C1 segment of cervical spinal cord (tissue), 14 donors: Measurements from ENCODE around the gene TAOK3.
"Not testable (repeated sequence)": the region's sequence is repeated elsewhere in the genome, so short reads cannot be mapped to it uniquely, and the experiment has no call there.

Source experiments
- DNase-seq, 14 donors: peaks; one replicate each; lab custom pipeline; 2025; lab: John Stamatoyannopoulos, UW

Gene TAOK3

DNA sequence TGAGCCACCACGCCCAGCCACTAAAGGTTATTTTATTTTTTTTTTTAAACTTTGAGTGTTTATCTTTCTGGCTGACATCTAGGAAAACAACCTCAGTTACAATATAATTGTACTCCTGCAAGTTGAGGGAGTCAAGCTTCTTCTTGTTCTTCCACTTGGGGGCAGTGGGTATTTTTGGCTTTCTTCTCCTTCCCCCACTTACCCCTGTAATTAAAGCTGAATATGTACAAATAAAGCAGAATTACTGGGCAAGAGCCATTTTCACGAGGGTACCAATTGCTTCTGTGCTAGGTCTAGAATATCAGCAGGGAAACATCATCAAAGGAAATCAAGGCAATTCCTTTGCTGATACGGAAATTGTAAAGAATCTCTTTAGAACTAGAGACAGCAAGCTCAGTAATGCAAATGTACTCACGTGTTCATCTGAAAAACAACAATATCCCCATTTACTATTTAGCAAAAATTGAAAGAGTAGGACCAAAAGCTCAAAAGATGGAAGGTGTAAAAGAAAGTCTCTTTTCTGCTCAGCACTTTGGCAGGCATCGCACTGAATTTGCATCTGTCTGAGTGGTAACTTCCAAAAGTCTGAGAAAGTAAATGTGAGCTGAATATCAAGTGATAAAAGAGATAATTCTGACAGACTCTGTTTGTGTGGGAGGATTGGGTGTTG, 72.8 kb downstream of the TAOK3 start:
- DNase-seq: peak in 4 of 14 donors; percentile 11 to 49 (median 14)

DNA sequence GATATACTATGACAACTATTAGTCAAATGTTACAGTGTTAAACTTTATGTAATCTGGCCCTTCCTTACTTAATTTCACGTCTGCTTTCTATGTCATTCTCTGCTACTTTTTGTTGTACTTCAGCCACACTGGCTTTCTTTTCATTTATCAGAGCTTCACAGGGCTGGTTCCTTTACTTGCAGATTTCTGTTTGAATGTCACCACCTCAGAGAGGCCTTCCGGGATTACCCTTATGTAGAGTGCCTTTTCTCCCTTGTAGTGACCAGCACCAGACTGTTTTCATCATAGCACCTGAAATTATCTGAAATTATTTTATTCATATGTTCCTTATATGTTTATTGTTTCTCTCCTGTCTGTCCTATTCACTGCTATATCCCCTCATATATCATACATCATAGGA, 75.4 kb downstream of the TAOK3 start:
- DNase-seq: no peak

DNA sequence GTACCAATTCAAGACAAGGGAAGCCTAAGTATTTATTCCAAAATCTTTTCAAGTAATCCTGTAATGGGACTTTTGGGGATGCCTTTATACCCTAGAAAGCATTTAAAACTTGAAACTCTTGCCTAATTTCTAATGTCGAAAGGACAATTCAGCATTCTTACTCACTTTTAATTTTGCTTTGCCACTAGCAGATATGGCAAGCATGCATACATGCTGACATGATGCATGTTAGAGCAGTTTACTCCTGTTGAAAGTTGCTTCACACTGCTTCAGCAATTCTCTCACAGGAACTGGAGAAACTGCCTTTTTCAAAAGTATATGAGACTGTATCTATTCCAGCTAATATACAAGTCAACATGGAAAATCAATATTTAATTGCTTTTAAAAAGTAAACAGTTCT, 79.9 kb downstream of the TAOK3 start:
- DNase-seq: no peak

DNA sequence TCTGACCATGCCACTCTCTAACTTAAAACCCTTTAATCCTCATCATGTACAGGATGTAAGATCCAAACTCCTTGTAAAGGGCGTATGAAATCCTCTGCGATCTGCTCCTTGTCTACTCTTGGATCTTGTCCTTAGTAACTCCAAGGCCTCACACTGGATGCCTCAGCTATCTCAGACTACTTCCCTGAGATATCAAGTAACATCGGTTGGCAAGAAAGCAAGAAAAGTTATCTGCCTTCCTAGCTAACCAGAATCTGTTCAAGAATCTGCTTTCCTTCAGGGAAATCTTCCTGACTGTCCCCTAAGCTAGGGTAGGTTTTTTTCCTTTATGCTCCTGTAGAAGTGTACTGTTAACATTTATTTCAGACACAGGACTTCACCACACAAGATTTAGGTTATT, 82.6 kb downstream of the TAOK3 start:
- no peak for DNase-seq

GRCh38 chr12:118288174-118288573, 84.5 kb downstream of the TAOK3 start:
- no peak for DNase-seq

DNA sequence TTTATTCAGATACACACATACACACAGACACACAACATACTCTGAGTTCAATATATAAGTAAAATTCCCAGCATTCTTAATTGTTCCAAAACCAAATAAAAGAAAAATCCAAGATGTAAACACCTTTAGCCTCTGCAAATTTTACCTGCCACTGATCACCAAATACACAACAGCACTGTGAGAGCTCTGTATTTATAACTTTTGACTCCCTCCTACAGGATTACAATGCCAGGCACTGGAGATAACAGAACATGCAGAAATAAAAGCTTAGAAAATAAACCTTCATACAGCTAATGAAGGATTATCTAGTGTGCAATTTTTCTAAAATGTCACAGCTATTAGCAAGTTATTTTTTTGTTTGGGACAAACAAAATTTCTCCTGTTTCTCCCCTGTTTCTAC, 85.0 kb downstream of the TAOK3 start:
- DNase-seq: no peak

DNA sequence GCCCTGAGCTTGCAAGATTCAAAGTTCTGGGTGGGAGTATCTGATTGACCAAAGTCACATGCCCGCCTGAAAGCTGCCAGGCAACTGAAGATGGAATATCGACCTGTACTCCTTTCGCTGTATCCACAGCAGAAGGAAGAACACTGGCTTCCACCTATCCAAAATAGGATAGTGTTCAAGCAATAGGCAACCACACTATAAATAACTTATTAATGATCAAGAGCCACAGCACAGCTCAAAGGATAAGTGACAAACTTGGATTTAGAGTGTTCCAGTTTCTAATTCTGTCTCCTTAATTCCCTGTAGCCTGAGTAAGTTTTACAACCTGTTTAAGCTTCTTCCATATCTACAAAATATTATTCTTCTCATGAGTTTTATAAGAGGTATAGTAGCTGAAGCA, 89.9 kb downstream of the TAOK3 start:
- no peak for DNase-seq

DNA sequence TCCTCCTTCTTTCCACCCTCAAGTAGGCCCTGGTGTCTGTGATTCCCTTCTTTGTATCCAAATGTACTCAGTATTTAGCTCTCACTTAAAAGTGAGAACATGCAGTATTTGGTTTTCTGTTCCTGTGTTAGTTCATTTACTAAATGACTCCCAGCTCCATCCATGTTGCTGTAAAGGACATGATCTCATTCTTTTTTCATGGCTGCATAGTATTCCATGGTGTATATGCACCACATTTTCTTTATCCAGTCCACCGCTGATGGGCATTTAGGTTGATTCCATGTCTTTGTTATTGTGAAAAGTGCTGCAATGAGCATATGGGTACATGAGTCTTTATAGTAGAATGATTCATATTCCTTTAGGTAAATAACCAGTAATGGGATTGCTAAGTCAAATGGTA, 94.4 kb downstream of the TAOK3 start:
- not testable (repeated sequence) for DNase-seq

- no peak for DNase-seq
Observed at GRCh38 chr12:118274066-118274465, 98.6 kb downstream of the TAOK3 start.

DNA sequence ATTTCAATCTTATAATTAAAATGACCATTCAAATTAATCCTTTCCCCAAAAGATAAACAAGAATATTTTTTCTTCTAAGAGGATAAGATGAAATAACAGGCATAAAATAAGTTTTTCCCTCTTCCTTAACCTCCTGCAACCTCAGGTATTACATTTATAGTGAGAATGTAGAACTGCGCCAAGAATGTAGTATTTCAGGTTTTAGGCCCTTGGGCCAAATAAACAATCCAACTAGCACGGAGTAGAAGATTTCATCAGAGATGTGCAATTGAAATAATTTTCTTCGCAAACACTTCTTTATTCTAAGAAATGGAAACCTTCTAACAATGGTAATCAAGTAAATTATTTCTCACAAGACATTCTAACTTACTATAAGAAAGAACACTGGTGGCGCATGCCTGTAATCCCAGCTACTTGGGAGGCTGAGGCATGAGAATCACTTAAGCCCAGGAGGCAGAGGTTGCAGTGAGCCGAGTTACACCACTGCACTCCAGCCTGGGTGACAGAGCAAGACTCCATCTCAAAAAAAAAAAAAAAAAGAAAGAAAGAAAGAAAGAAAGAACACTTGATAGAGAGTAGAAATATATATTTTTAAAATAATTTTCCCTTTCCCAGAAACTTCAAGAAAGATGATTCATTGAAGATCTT, 100.8 kb downstream of the TAOK3 start:
- no peak for DNase-seq

- no peak for DNase-seq
Observed at GRCh38 chr12:118271183-118271582, 101.5 kb downstream of the TAOK3 start.

DNA sequence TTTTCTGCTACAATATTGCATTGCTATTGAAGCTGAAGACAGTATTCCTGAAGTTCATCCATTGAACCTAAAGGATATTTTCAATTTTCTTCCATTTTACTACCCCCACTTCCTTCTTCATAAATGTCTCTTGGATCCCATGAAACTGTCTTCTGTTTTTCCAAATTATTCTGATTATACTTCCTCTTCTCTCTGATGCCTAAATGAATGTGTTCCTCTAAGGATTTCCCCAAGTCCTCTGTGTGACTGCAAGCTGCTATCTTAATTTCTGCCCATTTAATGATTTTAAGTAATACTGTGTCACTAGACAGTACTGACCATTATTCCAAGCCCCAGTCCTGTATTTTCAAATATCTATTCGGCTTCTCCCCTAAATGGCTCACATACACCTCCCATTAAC, 102.9 kb downstream of the TAOK3 start:
- DNase-seq: no peak

DNA sequence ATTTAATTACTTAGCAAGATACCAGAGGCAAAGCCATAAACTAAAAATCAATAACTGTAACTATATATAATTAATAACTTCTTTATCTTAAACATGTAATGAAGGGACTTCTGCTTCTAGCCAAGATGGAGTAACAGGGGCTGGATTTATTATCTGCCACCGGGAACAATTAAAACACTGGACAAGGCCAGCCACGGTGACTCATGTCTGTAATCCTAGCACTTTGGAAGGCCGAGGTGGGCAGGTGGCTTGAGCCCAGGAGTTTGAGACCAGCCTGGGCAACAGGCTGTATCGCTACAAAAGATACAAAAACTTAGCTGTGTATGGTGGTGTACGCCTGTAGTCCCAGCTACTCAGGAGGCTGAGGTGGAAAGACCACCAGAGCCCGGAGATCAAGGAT, 113.6 kb downstream of the TAOK3 start:
- peak in 1 of 14 donors; percentile 3 for DNase-seq

DNA sequence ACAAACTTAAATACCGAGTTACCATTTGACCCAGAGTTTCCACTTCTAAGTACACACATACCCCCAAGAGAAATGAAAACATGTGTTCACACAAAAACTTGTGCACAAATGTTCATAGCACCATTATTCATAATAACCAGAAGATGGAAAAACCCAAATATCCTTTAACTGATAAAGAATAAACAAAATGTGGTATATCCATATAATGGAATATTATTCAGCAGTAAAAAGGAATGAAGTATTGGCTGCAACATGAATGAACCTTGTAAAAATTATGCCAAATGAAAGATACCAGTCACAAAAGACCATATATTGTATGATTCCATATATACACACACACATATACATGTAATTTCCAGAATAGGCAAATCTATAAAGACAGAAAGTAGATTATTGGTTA, 116.4 kb downstream of the TAOK3 start:
- no peak for DNase-seq

- no peak for DNase-seq
Observed at GRCh38 chr12:118249547-118249946, 123.2 kb downstream of the TAOK3 start.

DNA sequence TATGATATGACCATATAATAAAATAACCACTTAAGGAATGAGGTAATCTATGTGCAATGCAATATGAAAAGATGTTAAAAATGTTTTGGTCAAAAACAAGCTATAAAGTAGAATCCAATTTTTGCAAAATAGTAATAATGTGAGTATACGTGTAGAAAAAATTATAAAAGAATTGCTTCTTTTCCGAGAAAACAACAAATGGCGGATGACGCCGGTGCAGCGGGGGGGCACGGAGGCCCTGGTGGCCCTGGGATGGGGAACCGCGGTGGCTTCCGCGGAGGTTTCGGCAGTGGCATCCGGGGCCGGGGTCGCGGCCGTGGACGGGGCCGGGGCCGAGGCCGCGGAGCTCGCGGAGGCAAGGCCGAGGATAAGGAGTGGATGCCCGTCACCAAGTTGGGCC, 126.8 kb downstream of the TAOK3 start:
- DNase-seq: not testable (repeated sequence)

GRCh38 chr12:118238888-118239287, 133.8 kb downstream of the TAOK3 start:
- no peak for DNase-seq

DNA sequence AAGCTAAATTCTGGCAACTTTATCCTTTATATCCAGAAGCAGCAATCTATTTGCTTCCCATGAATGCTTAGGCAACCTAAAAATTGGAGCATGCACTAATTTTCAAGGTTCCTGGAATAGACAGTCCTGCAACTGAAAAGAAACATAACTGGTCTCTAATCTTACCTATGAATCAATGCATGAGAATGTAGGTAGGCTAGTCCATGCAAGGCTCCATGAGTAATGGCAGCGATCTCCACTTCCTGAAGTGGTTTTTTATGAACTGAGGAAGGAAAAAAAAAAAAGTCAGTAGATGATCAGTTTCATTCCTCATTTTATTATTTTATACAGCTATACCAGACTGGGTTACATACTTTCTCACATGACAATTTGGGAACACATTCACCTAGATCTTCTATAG, 134.8 kb downstream of the TAOK3 start:
- no peak for DNase-seq

- no peak for DNase-seq
Observed at GRCh38 chr12:118237052-118237665, 135.5 kb downstream of the TAOK3 start.

DNA sequence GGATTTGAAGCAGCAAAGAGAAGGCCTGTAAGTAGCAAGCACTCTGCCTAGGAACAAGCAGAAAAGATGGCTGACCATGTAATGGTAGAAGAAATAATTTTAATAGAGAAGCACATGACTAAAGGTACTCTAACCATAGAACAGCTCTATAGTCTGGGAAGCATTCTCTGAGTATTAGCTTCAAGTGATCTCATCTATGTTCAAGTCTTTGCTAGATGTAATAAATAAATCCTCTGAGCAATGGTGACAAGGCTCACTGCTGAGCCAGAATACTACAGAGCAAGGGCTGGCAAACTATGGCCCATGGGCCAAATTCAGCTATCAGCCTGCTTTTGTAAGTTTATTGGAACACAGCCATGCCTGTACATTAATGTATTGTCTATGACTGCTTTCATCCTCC, 152.0 kb downstream of the TAOK3 start:
- DNase-seq: no peak

GRCh38 chr12:118219772-118220171, 152.9 kb downstream of the TAOK3 start:
- DNase-seq: no peak

GRCh38 chr12:118219106-118219505, 153.6 kb downstream of the TAOK3 start:
- DNase-seq: no peak

DNA sequence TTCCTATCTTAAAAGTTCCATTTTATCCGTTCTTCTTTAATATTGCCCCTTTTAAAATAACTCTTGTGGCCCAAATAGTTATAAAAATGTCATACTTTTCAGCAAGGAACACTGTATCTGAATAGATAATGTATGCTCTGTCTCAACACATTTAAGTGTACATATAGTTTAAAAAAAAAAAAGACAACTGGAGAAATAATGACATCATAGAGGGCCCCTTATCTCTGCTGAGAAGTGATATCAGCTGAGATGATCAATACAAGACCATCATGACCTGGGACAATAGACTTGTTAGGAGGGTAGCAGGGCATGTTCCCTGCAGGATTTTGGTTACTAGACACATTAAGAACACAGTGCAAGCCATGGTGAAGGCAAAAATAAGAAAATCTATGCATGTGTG, 159.3 kb downstream of the TAOK3 start:
- DNase-seq: no peak
